Ishikawa (cell line): ENCODE results near the gene PFDN2.

Experiments
- CEBPB ChIP-seq: IDR thresholded peaks from 2 replicates; pipeline ENCODE4 v1.6.1; 2012
- CREB1 ChIP-seq: IDR thresholded peaks from 2 replicates; pipeline ENCODE4 v1.6.1; 2012; ENCODE audit warnings: low read depth
- EGR1 ChIP-seq: IDR thresholded peaks from 2 replicates; pipeline ENCODE4 v1.6.1; 2012
- EP300 ChIP-seq: IDR thresholded peaks from 2 replicates; pipeline ENCODE4 v1.6.1; 2012; ENCODE audit warnings: borderline replicate concordance
- FOXM1 ChIP-seq: IDR thresholded peaks from 2 replicates; pipeline ENCODE4 v1.6.1; 2012; ENCODE audit warnings: low read depth, borderline replicate concordance
- MAX ChIP-seq: IDR thresholded peaks from 2 replicates; pipeline ENCODE4 v1.6.1; 2012
- NFIC ChIP-seq: IDR thresholded peaks from 2 replicates; pipeline ENCODE4 v1.6.1; 2012
- RAD21 ChIP-seq: IDR thresholded peaks from 2 replicates; pipeline ENCODE4 v1.6.1; 2012; ENCODE audit warnings: low read depth
- TAF1 ChIP-seq: IDR thresholded peaks from 2 replicates; pipeline ENCODE4 v1.6.1; 2012; ENCODE audit warnings: low read depth, mild to moderate bottlenecking
- TCF12 ChIP-seq: IDR thresholded peaks from 2 replicates; pipeline ENCODE4 v1.6.1; 2012; ENCODE audit warnings: low read depth
- TEAD4 ChIP-seq: IDR thresholded peaks from 2 replicates; pipeline ENCODE4 v1.6.1; 2012
- USF1 ChIP-seq: IDR thresholded peaks from 2 replicates; pipeline ENCODE4 v1.6.1; 2012

- no peak for TF ChIP-seq NFIC
- no peak for TF ChIP-seq CREB1
- TF ChIP-seq EP300, result no peak
- no peak for TF ChIP-seq CEBPB
- TF ChIP-seq TCF12, result no peak
- TF ChIP-seq MAX, result no peak
- TF ChIP-seq RAD21, result no peak
- no peak for TF ChIP-seq EGR1
- TF ChIP-seq TAF1, result no peak
- no peak for TF ChIP-seq TEAD4
- TF ChIP-seq FOXM1, result no peak
- TF ChIP-seq USF1, result no peak
Observed at GRCh38 chr1:161096530-161096929, 21.3 kb downstream of the PFDN2 start.
